Stimulated activated CD8-positive, alpha-beta memory T cell treated with anti-CD3 and anti-CD28 coated beads, Interleukin-15, amount 100 ng/mL, for 4 hours (primary cell): Measurements from ENCODE around the gene MEIOB.
"Not testable (repeated sequence)": the region's sequence is repeated elsewhere in the genome, so short reads cannot be mapped to it uniquely, and the experiment has no call there.

ENCODE experiments used
- DNase-seq, 2 donors: peaks; one replicate each; pipeline ENCODE4 v3.0.0-alpha.2; 2020; ENCODE audit warnings: low read depth in 2 of 2

The MEIOB gene

GRCh38 chr16:1907226-1907860 is 35.4 kb upstream of the MEIOB start:
- no peak for DNase-seq

- no peak for DNase-seq
Measured at GRCh38 chr16:1906846-1907165, 34.8 kb upstream of the MEIOB start.

GRCh38 chr16:1906055-1906845 is 34.3 kb upstream of the MEIOB start:
- no peak for DNase-seq

- DNase-seq = no peak
Measured at GRCh38 chr16:1903845-1904840, 32.2 kb upstream of the MEIOB start.

- DNase-seq = no peak
Measured at GRCh38 chr16:1903220-1903574, 31.2 kb upstream of the MEIOB start.

GRCh38 chr16:1902547-1903219 is 30.7 kb upstream of the MEIOB start:
- no peak for DNase-seq

- no peak for DNase-seq
Measured at GRCh38 chr16:1900452-1900774, 28.4 kb upstream of the MEIOB start.

- no peak for DNase-seq
Measured at GRCh38 chr16:1899641-1900451, 27.9 kb upstream of the MEIOB start.

- not testable (repeated sequence) for DNase-seq
Measured at GRCh38 chr16:1897692-1898091, 25.7 kb upstream of the MEIOB start.

GRCh38 chr16:1895949-1896675 is 24.1 kb upstream of the MEIOB start:
- DNase-seq = no peak

- no peak for DNase-seq
Measured at GRCh38 chr16:1895068-1895467, 23.1 kb upstream of the MEIOB start.

- DNase-seq = no peak
Measured at GRCh38 chr16:1890708-1891050, 18.7 kb upstream of the MEIOB start.

- DNase-seq = no peak
Measured at GRCh38 chr16:1890024-1890707, 18.2 kb upstream of the MEIOB start.

- DNase-seq = no peak
Measured at GRCh38 chr16:1887711-1888354, 15.9 kb upstream of the MEIOB start.

GRCh38 chr16:1884889-1885288 is 12.9 kb upstream of the MEIOB start:
- DNase-seq = no peak

- no peak for DNase-seq
Measured at GRCh38 chr16:1884155-1884760, 12.3 kb upstream of the MEIOB start.

GRCh38 chr16:1881172-1881571 is 9.2 kb upstream of the MEIOB start:
- not testable (repeated sequence) for DNase-seq

GRCh38 chr16:1879477-1879876 is 7.5 kb upstream of the MEIOB start:
- DNase-seq = no peak

GRCh38 chr16:1878256-1878655 is 6.3 kb upstream of the MEIOB start:
- no peak for DNase-seq
